ENCODE data around the gene MEGF6. TPM values are rescaled to one million over a fixed set of nuclear protein-coding genes. Genes with fewer than 3 reads are reported as not detected.

The MEGF6 gene
- total and polyA plus RNA-seq, 8 donors: 40.6 to 108 (median 51.5) TPM

DNA sequence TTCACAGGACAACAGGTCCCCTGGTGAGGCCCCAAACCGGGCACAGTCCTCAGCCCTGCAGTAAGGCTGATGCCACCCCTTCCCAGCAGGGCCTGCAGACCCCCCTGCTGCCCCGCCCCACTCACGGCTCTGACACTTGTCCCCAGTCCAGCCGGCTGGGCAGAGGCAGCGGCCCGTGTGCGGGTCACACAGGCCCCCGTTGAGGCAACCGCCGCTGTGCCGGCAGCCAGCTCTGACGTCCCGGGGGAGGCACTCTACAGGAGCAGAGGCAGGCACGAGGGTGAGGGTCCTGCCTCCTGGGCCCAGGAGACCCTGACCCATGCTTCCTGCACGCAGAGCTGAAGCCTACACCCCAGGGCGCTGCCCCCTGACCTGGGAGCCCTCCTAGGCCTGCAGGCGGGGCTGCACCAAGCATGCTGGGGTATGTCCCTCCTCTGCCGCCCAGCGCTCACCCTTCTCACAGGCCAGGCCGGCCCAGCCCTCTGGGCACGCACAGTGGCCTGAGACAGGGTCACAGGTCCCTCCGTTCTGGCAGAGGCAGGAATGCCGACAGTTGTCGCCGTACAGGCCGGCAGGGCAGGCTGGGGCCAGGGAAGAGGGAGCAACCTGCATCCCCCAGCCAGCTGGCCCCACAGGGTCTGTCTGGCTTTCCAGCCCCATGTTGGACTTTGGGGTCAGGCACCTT, 112.9 kb downstream of the MEGF6 start:
- ATAC-seq (no peak), DNase-seq (no peak)
- peaks cover 0 to 42% of the 10 kb centered on the region in 2 donors for H3K36me3 ChIP-seq
- no peaks in the 10 kb centered on the region for H3K27me3 ChIP-seq
- H3K9me3 ChIP-seq: no peaks in the 10 kb centered on the region
- intact Hi-C loops (cut with DNase I): loop anchor here in 1 of 2 donors (10.0 kb wide), 1 partner anchor 126 kb away; the partner anchor contains the start of gene TPRG1L
- TF ChIP-seq, protein P1, sequence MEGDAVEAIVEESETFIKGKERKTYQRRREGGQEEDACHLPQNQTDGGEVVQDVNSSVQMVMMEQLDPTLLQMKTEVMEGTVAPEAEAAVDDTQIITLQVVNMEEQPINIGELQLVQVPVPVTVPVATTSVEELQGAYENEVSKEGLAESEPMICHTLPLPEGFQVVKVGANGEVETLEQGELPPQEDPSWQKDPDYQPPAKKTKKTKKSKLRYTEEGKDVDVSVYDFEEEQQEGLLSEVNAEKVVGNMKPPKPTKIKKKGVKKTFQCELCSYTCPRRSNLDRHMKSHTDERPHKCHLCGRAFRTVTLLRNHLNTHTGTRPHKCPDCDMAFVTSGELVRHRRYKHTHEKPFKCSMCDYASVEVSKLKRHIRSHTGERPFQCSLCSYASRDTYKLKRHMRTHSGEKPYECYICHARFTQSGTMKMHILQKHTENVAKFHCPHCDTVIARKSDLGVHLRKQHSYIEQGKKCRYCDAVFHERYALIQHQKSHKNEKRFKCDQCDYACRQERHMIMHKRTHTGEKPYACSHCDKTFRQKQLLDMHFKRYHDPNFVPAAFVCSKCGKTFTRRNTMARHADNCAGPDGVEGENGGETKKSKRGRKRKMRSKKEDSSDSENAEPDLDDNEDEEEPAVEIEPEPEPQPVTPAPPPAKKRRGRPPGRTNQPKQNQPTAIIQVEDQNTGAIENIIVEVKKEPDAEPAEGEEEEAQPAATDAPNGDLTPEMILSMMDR (IDR thresholded peaks at IDR 0.05): no peak
- no peaks in the 10 kb centered on the region for H3K4me1 ChIP-seq
- no peak overlapping the region for H3K27ac ChIP-seq
- no peak overlapping the region for H3K4me3 ChIP-seq

DNA sequence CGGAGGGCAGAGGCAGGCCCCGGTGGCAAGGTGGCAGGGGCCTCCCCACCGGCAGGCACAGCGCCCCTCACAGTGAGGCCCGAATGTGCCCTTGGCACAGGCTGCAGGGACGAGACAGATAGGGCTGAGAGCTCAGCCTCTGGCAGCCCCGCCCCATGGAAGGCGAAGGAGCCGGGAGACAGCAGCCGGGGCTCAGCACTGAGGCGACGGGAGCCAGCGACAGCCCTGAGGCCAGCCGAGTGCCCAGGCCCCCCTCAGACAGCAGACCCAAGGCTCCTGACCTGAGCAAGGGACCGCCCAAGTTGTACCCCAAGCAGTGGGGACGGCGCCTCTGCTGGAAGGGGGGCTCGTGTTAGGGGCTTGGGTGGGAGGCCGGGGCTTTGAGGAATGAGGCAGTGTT, 113.8 kb downstream of the MEGF6 start:
- Histone ChIP-seq H3K9me3 (no peaks in the 10 kb centered on the region), H3K4me1 (no peaks in the 10 kb centered on the region), H3K36me3 (peaks cover 0 to 42% of the 10 kb centered on the region in 2 donors), H3K27ac (no peak overlapping the region), H3K4me3 (no peak overlapping the region), H3K27me3 (no peaks in the 10 kb centered on the region)
- DNase-seq (no peak), ATAC-seq (no peak)
- TF ChIP-seq, protein P1 (IDR thresholded peaks at IDR 0.05): no peak
- intact Hi-C loops (cut with DNase I): loop anchor here in 1 of 2 donors (10.0 kb wide), 1 partner anchor 127 kb away; the partner anchor contains the start of gene TPRG1L

DNA sequence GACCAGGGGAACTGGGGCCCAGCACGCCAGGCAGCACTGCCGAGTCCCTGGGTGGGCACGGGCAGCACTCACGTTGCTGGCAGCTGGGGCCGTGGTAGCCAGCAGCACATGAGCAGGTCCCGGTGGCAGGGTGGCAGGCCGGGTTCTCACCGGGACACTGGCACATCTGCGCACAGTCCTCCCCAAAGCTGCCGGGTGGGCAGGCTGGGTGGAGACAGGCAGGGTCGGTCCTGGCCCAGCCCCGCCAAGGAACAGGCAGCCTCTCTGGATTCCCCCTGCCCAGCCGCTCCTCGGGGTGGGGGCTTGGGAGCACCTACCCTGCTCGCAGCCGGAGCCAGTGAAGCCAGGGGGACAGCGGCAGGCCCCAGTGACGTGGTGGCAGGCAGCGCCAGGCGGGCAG, 114.4 kb downstream of the MEGF6 start:
- Histone ChIP-seq H3K4me1 (peaks cover 0 to under 1% of the 10 kb centered on the region in 2 donors), H3K4me3 (no peak overlapping the region), H3K27me3 (no peaks in the 10 kb centered on the region), H3K36me3 (peaks cover 0 to 42% of the 10 kb centered on the region in 2 donors), H3K9me3 (no peaks in the 10 kb centered on the region), H3K27ac (no peak overlapping the region)
- ATAC-seq: no peak
- intact Hi-C loops (cut with DNase I): loop anchor here in 1 of 2 donors (10.0 kb wide), 1 partner anchor 128 kb away; the partner anchor contains the start of gene TPRG1L
- TF ChIP-seq, protein P1 (IDR thresholded peaks at IDR 0.05): no peak
- DNase-seq: no peak

DNA sequence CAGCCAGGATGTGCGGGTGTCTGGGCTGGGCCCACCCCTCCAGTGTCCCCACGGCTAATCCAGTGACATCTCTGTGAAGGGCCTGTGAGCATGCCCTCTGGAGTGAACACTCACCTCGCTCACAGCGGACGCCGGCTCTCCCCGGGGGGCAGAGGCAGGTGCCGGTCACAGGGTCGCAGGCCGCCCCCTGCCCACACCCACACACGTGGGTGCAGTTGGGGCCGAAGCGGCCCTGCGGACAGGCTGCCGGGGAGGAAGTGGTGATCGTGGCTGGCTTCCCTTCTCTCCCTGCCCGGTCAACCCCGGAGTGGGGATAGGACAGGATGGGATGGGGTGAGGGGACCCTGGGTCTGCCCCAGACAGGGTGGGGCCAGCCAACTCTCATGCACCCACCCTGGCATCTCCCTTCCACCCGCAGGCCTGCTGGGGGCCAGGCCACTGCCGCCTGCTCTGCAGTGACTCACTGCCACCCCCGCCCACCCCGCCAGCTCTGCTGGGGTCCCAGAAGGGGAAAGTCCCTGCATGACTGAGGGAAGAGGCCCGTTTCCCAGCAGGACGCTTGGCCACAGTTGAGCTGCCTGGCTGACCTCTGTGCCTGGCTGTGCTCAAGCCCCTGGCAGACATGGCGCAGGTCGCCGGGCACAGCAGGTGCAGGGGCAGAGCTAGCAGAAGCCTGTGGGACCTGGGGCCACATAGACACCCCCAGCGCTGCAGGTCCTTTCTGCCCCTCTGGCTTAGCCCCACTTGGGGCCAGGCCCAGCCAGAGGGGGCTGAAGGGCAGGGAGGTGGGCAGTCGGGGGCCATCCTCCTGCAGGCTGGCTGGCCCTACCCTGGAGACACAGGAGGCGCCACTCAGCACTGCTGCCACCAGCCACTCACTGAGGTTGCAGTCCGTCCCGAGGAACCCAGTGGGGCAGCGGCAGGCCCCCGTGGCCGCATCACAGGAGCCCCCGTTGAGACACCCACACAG, 115.2 kb downstream of the MEGF6 start:
- DNase-seq: no peak
- Histone ChIP-seq H3K36me3 (peaks cover 0 to 42% of the 10 kb centered on the region in 2 donors), H3K4me1 (peaks cover 0 to 9% of the 10 kb centered on the region in 2 donors), H3K27me3 (no peaks in the 10 kb centered on the region), H3K9me3 (no peaks in the 10 kb centered on the region), H3K4me3 (no peak overlapping the region), H3K27ac (no peak overlapping the region)
- ATAC-seq: no peak
- TF ChIP-seq, protein P1 (IDR thresholded peaks at IDR 0.05): no peak
- intact Hi-C loops (cut with DNase I): loop anchor here in 1 of 2 donors (10.0 kb wide), 1 partner anchor 129 kb away; the partner anchor contains the start of gene TPRG1L

Measured in left lung (tissue), 10 donors.